ENCODE measurements around the gene TMEM200B. TPM values are rescaled to one million over a fixed set of nuclear protein-coding genes. Genes with fewer than 3 reads are reported as not detected.
"Not testable (repeated sequence)": the region's sequence is repeated elsewhere in the genome, so short reads cannot be mapped to it uniquely, and the experiment has no call there.

Gene TMEM200B
- total RNA-seq, 1 donor from 2014 or later, result 25.8 TPM

- Histone ChIP-seq H3K9me3 (no peaks in the 10 kb centered on the region), H3K36me3 (no peaks in the 10 kb centered on the region), H3K27ac (no peak overlapping the region), H3K4me3 (no peak overlapping the region), H3K27me3 (no peaks in the 10 kb centered on the region), H3K4me1 (peaks cover 5% of the 10 kb centered on the region)
- no peak for DNase-seq (ENCODE audit: extremely low spot score in 2 of 2)
- intact Hi-C loops (cut with DNase I), result no loop called here
- TF ChIP-seq POLR2A (IDR thresholded peaks at IDR 0.05) (no peak), CTCF (IDR thresholded peaks at IDR 0.05) (no peak), POLR2AphosphoS5 (IDR thresholded peaks at IDR 0.05; ENCODE audit: insufficient read depth in 1 of 2, low read depth in 1 of 2) (no peak)
These were observed 12.8 kb upstream of the TMEM200B start for GRCh38 chr1:29136391-29136915.

GRCh38 chr1:29134695-29135028 is 11.0 kb upstream of the TMEM200B start:
- Histone ChIP-seq H3K9me3 (no peaks in the 10 kb centered on the region), H3K4me3 (no peak overlapping the region), H3K36me3 (no peaks in the 10 kb centered on the region), H3K27ac (no peak overlapping the region), H3K27me3 (no peaks in the 10 kb centered on the region), H3K4me1 (peaks cover 5% of the 10 kb centered on the region)
- DNase-seq (ENCODE audit: extremely low spot score in 2 of 2), result no peak
- TF ChIP-seq CTCF (IDR thresholded peaks at IDR 0.05), result no peak
- no peak for TF ChIP-seq POLR2A (IDR thresholded peaks at IDR 0.05)
- TF ChIP-seq POLR2AphosphoS5 (IDR thresholded peaks at IDR 0.05; ENCODE audit: insufficient read depth in 1 of 2, low read depth in 1 of 2), result no peak
- intact Hi-C loops (cut with DNase I), result no loop called here

GRCh38 chr1:29133861-29134694 is 10.4 kb upstream of the TMEM200B start:
- TF ChIP-seq CTCF (IDR thresholded peaks at IDR 0.05) (no peak), POLR2AphosphoS5 (IDR thresholded peaks at IDR 0.05; ENCODE audit: insufficient read depth in 1 of 2, low read depth in 1 of 2) (no peak), POLR2A (IDR thresholded peaks at IDR 0.05) (no peak)
- intact Hi-C loops (cut with DNase I), result no loop called here
- Histone ChIP-seq H3K27me3 (no peaks in the 10 kb centered on the region), H3K36me3 (no peaks in the 10 kb centered on the region), H3K4me3 (peak overlapping the region in 1 of 2 donors; percentile 0), H3K9me3 (no peaks in the 10 kb centered on the region), H3K4me1 (peaks cover 5% of the 10 kb centered on the region), H3K27ac (no peak overlapping the region)
- DNase-seq (ENCODE audit: extremely low spot score in 2 of 2), result no peak

GRCh38 chr1:29131056-29131455 is 7.4 kb upstream of the TMEM200B start:
- intact Hi-C loops (cut with DNase I); H3K4me1 ChIP-seq; H3K4me3 ChIP-seq; H3K9me3 ChIP-seq; H3K36me3 ChIP-seq; H3K27ac ChIP-seq; DNase-seq (ENCODE audit: extremely low spot score in 2 of 2); H3K27me3 ChIP-seq: not testable (repeated sequence)

GRCh38 chr1:29129916-29130315 is 6.2 kb upstream of the TMEM200B start:
- TF ChIP-seq POLR2AphosphoS5 (IDR thresholded peaks at IDR 0.05; ENCODE audit: insufficient read depth in 1 of 2, low read depth in 1 of 2) (no peak), POLR2A (IDR thresholded peaks at IDR 0.05) (no peak), CTCF (IDR thresholded peaks at IDR 0.05) (no peak)
- no peak for DNase-seq (ENCODE audit: extremely low spot score in 2 of 2)
- H3K27me3 ChIP-seq, result no peaks in the 10 kb centered on the region
- peaks cover 10% of the 10 kb centered on the region for H3K4me1 ChIP-seq
- H3K36me3 ChIP-seq, result no peaks in the 10 kb centered on the region
- no peak overlapping the region for H3K4me3 ChIP-seq
- H3K27ac ChIP-seq, result no peak overlapping the region
- no peaks in the 10 kb centered on the region for H3K9me3 ChIP-seq
- intact Hi-C loops (cut with DNase I), result loop anchor here (10.0 kb wide), 1 partner anchor 245 kb away; no protein-coding TSS in a partner anchor
